HFF-Myc (cell line): ENCODE measurements around the gene THRAP3.

ENCODE experiments used
- DNase-seq: peaks from one replicate; pipeline ENCODE4 v3.0.0-alpha.2; 2011; ENCODE audit warnings: low read depth; ENCODE audit errors: extremely low read depth
- H3K4me3 ChIP-seq: replicated peaks from 2 replicates; pipeline ENCODE4 v1.5.1; 2011; ENCODE audit warnings: low read depth, mild to moderate bottlenecking, control low read depth, low read length
- CTCF ChIP-seq: IDR thresholded peaks from 2 replicates; pipeline ENCODE4 v1.5.1; 2012; ENCODE audit warnings: mild to moderate bottlenecking, low read depth, low read length, control low read depth; ENCODE audit errors: missing control alignments

Gene THRAP3

GRCh38 chr1:36301220-36301619, 77.0 kb downstream of the THRAP3 start:
- no peak for DNase-seq
- TF ChIP-seq CTCF, result no peak
- H3K4me3 ChIP-seq, result no peak overlapping the region

DNA sequence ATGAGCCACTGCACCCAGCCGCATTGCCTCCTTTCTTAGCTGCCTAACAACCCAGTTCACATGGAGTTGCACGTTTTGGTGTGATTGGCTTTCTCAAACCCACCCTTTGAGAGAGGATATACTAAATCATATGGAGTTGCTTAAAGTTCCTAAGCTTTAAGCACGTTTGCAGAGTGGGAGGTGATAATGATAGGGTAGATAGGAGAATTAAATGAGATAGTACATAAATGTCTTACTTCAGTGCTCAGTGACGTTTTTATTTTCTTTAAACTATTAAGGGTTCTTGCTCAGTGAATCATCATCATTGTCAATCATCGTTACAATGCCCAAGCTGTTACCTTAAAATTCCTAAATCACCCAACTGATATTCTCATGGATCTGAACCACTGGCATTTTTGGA, 79.0 kb downstream of the THRAP3 start:
- DNase-seq, result no peak
- no peak overlapping the region for H3K4me3 ChIP-seq
- TF ChIP-seq CTCF, result no peak

GRCh38 chr1:36303650-36304360, 79.6 kb downstream of the THRAP3 start:
- no peak for DNase-seq
- H3K4me3 ChIP-seq, result no peak overlapping the region
- no peak for TF ChIP-seq CTCF

DNA sequence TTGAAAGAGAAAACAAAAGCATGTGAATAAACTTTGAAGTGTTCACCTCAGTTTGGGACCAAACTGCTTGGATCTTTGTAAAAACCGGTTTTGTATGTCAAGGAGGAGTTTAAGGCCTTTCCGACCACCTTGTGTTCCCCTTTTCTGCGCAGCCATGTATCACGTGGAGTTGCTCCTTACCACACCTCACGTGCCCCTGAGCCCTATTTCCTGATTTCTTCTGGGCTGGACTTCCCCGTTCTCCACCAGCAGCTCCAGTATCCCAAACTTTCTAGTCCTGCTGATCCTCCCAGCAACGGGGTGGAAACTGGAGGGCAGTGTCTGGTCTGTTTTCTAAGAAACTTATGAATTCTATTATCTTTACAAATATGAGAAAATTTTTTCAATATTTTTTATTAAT, 80.3 kb downstream of the THRAP3 start:
- DNase-seq, result no peak
- TF ChIP-seq CTCF, result no peak

GRCh38 chr1:36304970-36305914, 81.0 kb downstream of the THRAP3 start:
- DNase-seq, result no peak
- H3K4me3 ChIP-seq, result no peak overlapping the region
- TF ChIP-seq CTCF, result no peak

More for the DNA sequence above, 80.3 kb downstream of the THRAP3 start:
- H3K4me3 ChIP-seq, result no peak overlapping the region

DNA sequence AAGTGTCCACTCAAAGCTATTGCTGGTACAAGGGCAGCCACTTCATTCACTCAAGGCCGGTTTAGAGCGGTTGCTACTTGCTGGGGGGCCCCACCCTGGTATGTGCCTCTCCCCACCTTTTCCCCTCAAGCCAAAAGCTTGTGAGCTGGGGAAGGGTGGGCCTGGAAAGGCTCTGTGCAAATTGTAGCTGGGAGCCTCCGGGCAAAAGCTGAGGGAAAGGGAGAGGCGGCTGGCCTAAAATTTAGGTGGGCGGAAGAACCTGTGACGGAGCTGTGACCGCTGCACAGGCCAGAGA, 81.6 kb downstream of the THRAP3 start:
- no peak overlapping the region; the same call in 1 of the 2 replicates for H3K4me3 ChIP-seq
- no peak for DNase-seq
- no peak for TF ChIP-seq CTCF
